ENCODE measurements around the gene PRKCQ.
A peak's percentile ranks its signal among the peaks of the same experiment; 100 is the strongest.

The PRKCQ gene

DNA sequence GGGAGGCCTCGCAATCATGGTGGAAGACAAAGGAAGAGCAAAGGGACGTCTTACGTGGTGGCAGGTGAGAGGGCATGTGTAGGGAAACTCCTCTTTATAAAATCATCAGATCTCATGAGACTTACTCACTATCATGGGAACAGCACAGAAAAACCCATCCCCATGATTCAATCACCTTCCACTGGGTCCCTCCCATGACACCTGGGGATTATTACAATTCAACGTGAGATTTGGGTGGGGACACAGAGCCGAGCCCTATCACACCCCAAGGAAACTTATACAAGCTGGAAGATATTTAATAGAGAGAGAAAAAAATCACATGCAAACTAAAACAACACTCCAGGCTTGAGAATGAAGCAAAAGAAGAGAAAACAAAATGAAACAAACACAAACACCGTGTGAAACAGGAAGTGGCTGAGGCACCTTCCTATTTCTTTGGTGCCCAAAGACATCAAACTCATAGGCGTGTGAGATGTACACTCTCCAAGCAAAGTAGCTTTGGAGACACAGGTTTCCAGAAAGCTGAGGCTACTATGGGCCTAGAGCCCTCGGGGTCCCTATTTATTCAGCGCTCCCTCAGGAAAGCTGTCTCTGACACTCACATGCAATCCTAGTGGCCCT, 97.2 kb downstream of the PRKCQ start:
- no peak overlapping the region for H3K4me3 ChIP-seq (ENCODE audit: low read length)
- H3K27me3 ChIP-seq (replicated peaks; ENCODE audit: insufficient read depth, low read length), result no peaks in the 10 kb centered on the region
- H3K9me3 ChIP-seq (replicated peaks; ENCODE audit: insufficient read depth, low read length), result no peaks in the 10 kb centered on the region
- H3K27ac ChIP-seq (ENCODE audit: low read length), result no peak overlapping the region
- H3K4me1 ChIP-seq (ENCODE audit: low read length), result no peaks in the 10 kb centered on the region
- H3K79me2 ChIP-seq (ENCODE audit: low read length), result no peaks in the 10 kb centered on the region
- H4K20me1 ChIP-seq (ENCODE audit: insufficient read depth, low read length), result no peaks in the 10 kb centered on the region
- H3K9me2 ChIP-seq (replicated peaks; ENCODE audit: insufficient read depth, low read length), result no peaks in the 10 kb centered on the region
- no peak for DNase-seq
- H3K4me2 ChIP-seq (ENCODE audit: low read depth, low read length), result peak overlapping the region; percentile 21; the same call in 1 of the 2 replicates
- H3K9ac ChIP-seq (ENCODE audit: low read length), result no peak overlapping the region
- H3F3A ChIP-seq (ENCODE audit: insufficient read depth, low read length), result no peaks in the 10 kb centered on the region
- H3K36me3 ChIP-seq (replicated peaks; ENCODE audit: insufficient read depth, low read length), result no peaks in the 10 kb centered on the region
- TF ChIP-seq EZH2 (optimal IDR thresholded peaks at IDR 0.05; ENCODE audit: low read depth, low read length) (no peak), EZH2phosphoT487 (IDR thresholded peaks at IDR 0.05; ENCODE audit: low read length) (no peak)
- TF ChIP-seq, protein P1, sequence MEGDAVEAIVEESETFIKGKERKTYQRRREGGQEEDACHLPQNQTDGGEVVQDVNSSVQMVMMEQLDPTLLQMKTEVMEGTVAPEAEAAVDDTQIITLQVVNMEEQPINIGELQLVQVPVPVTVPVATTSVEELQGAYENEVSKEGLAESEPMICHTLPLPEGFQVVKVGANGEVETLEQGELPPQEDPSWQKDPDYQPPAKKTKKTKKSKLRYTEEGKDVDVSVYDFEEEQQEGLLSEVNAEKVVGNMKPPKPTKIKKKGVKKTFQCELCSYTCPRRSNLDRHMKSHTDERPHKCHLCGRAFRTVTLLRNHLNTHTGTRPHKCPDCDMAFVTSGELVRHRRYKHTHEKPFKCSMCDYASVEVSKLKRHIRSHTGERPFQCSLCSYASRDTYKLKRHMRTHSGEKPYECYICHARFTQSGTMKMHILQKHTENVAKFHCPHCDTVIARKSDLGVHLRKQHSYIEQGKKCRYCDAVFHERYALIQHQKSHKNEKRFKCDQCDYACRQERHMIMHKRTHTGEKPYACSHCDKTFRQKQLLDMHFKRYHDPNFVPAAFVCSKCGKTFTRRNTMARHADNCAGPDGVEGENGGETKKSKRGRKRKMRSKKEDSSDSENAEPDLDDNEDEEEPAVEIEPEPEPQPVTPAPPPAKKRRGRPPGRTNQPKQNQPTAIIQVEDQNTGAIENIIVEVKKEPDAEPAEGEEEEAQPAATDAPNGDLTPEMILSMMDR (IDR thresholded peaks at IDR 0.05; ENCODE audit: low read length), result no peak
- H2AFZ ChIP-seq (ENCODE audit: low read length), result 0 out of 2 replicates have a peak overlapping the region, but pooled peaks have one; percentile 36

DNA sequence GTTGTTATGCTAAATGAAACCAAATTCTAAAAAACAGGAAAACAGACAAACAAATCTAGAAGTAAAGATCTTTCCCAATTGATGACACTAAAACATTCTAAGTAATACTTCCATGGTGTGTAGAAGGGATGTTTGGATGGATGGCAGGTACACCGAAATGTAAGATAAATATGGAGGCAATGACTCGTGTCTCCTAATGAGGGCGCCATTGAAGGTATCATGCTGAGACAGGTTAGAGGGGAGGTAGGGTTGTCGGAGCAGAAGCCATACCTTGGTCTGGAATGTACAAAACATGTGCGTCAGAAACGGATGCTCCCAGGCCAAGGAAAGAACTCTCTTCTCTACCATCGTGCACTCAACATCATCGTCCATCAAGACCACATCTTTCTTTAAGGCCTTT, 101.4 kb downstream of the PRKCQ start:
- Histone ChIP-seq H2AFZ (ENCODE audit: low read length) (no peak overlapping the region), H3F3A (ENCODE audit: insufficient read depth, low read length) (peaks cover 8% of the 10 kb centered on the region), H3K4me3 (ENCODE audit: low read length) (no peak overlapping the region), H3K4me2 (ENCODE audit: low read depth, low read length) (no peak overlapping the region), H3K79me2 (ENCODE audit: low read length) (no peaks in the 10 kb centered on the region), H3K36me3 (replicated peaks; ENCODE audit: insufficient read depth, low read length) (no peaks in the 10 kb centered on the region), H4K20me1 (ENCODE audit: insufficient read depth, low read length) (no peaks in the 10 kb centered on the region), H3K9me2 (replicated peaks; ENCODE audit: insufficient read depth, low read length) (no peaks in the 10 kb centered on the region), H3K27ac (ENCODE audit: low read length) (no peak overlapping the region), H3K9me3 (replicated peaks; ENCODE audit: insufficient read depth, low read length) (no peaks in the 10 kb centered on the region), H3K4me1 (ENCODE audit: low read length) (0 out of 2 replicates have a peak, but pooled peaks cover 12% of the 10 kb centered on the region), H3K27me3 (replicated peaks; ENCODE audit: insufficient read depth, low read length) (no peaks in the 10 kb centered on the region), H3K9ac (ENCODE audit: low read length) (no peak overlapping the region)
- TF ChIP-seq, protein P1 (IDR thresholded peaks at IDR 0.05; ENCODE audit: low read length), result no peak
- TF ChIP-seq EZH2 (optimal IDR thresholded peaks at IDR 0.05; ENCODE audit: low read depth, low read length) (no peak), EZH2phosphoT487 (IDR thresholded peaks at IDR 0.05; ENCODE audit: low read length) (no peak)
- DNase-seq, result no peak

DNA sequence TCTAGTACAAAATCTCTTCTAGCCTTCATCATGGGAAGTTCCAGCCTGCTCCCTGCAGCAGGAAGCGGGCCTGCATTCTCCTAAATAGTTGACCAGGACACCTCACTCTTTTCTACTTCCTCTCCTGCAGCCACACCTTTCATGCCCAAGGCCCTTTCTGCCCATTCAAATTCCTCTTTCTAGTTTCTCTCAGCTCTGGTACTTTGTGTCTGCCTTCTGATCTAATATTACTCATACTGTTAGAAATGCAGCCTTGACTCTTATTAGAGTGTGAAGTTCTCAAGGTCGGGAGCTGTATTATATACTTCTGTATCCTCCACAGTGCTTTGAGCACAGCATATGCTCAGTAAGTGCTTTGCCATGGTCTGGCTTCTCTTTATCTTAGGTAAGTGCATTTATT, 103.1 kb downstream of the PRKCQ start:
- Histone ChIP-seq H3K9me3 (replicated peaks; ENCODE audit: insufficient read depth, low read length) (no peaks in the 10 kb centered on the region), H4K20me1 (ENCODE audit: insufficient read depth, low read length) (no peaks in the 10 kb centered on the region), H3K27ac (ENCODE audit: low read length) (no peak overlapping the region), H3K9ac (ENCODE audit: low read length) (no peak overlapping the region), H3K4me3 (ENCODE audit: low read length) (no peak overlapping the region), H3F3A (ENCODE audit: insufficient read depth, low read length) (peaks cover 17% of the 10 kb centered on the region), H3K27me3 (replicated peaks; ENCODE audit: insufficient read depth, low read length) (no peaks in the 10 kb centered on the region), H2AFZ (ENCODE audit: low read length) (no peak overlapping the region), H3K36me3 (replicated peaks; ENCODE audit: insufficient read depth, low read length) (no peaks in the 10 kb centered on the region), H3K79me2 (ENCODE audit: low read length) (no peaks in the 10 kb centered on the region), H3K9me2 (replicated peaks; ENCODE audit: insufficient read depth, low read length) (no peaks in the 10 kb centered on the region), H3K4me2 (ENCODE audit: low read depth, low read length) (no peak overlapping the region), H3K4me1 (ENCODE audit: low read length) (peaks cover 19% of the 10 kb centered on the region)
- DNase-seq, result no peak
- TF ChIP-seq EZH2phosphoT487 (IDR thresholded peaks at IDR 0.05; ENCODE audit: low read length) (no peak), EZH2 (optimal IDR thresholded peaks at IDR 0.05; ENCODE audit: low read depth, low read length) (no peak)
- TF ChIP-seq, protein P1 (IDR thresholded peaks at IDR 0.05; ENCODE audit: low read length), result no peak

Measured in MM.1S (cell line).